ENCODE results near the gene RNF123.

RNF123 gene

GRCh38 chr3:49689046-49689907 lies at the start of gene RNF123, which contains the start of gene MST1:
Gene RNF123 (plus strand): TSS chr3:49689557. CDS start chr3:49691166, 1,609 bp downstream.
Gene MST1 (minus strand): TSS chr3:49689474. CDS start chr3:49688691, 783 bp downstream.
- DNase-seq (ENCODE audit: low read depth) = peak; percentile 91

DNA sequence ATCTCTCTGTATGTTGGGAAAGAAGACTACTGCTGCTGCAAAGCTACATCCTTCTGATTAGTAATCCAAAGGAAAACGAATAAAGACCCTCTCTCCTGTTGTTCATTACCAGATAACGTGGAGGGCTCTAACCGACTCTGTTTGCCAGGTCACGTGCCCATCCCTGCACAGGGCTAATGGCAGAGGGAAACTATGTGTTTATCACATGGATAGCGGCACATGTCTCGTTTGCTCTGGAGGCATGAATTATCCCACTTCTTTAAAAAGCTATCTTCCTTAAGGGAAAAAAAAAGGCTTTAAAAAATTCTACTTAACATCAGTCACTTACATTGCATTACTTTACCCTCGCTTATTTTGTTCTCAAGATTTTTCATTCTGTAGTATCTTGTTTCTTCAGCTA lies 48.1 kb upstream of the RNF123 start:
- no peak for DNase-seq (ENCODE audit: low read depth)

- no peak for DNase-seq (ENCODE audit: low read depth)
These were observed 47.2 kb upstream of the RNF123 start for GRCh38 chr3:49641921-49642707.

GRCh38 chr3:49642708-49643145 lies 46.6 kb upstream of the RNF123 start:
- no peak for DNase-seq (ENCODE audit: low read depth)

DNA sequence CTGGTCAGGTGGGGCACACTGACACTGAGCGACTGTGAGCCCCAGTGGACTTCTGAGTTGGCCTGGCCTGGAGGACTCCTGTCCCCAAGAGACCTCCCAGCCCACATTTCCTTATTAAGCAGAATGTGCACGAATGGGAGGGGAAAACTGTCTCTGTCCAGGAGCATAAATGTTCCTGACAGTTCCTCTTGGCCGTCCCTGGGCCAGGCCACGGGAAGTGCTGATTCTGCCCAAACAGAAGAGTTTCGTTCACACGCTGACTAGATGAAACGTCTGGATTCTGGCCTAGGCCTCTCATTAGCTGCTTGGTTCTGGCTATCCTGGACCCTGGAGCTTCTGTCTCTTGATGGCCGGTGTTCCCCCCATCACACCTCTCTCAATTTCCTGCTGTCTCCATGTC lies 44.7 kb upstream of the RNF123 start:
- no peak for DNase-seq (ENCODE audit: low read depth)

- DNase-seq (ENCODE audit: low read depth) = no peak
These were observed 43.1 kb upstream of the RNF123 start for GRCh38 chr3:49646236-49646635.

DNA sequence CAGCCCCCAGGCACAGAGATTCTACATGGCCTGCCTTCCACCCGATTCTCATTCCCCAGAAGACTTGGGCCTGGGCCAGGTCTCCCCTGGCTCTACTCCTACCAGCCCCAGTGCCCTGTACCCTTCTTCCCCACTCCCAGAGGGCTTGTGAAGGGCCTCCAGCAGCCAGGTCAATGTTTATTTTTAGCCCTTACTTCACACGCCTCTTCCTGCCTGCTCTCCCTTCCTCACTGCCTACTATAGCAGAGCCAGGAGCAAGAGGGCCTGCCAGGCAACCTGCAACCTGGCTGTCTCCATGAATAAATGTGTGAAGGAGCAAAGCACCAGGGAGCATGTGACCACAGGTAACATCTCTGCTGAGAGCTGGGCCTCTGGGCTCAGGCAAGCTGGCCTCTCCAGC lies 41.6 kb upstream of the RNF123 start:
- no peak for DNase-seq (ENCODE audit: low read depth)

DNA sequence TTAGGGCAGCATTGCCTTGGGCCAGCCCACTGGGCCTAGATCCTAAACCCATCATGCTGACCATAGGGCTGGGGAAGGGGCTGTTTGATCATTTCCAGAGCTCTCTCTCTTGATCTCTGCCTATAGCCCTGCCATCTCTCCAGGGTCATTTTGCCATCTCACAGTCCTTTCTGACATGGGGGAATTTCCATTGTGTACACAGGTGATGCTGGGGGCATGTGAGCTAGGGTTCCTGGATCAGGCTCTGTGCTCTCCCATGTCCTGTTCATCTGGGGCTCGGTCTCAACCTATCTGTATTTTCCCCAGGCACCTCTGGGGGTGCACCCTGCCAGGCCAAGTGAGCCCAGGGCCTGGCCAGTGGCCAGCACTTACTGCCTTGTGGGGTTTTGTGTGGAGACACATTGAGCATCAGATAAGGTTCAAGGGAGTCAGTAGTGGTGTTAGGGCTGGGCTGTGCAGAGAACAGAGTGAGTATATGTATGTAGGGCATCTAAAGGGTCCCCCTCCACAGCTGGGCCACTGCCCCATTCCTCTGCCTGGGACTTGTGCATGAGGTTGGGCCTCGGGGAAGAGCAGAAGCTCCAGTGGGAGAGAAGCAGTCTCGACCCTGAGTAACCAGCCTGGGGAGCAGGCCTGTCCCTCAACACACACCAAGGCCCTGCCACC lies 40.9 kb upstream of the RNF123 start:
- DNase-seq (ENCODE audit: low read depth) = no peak

DNA sequence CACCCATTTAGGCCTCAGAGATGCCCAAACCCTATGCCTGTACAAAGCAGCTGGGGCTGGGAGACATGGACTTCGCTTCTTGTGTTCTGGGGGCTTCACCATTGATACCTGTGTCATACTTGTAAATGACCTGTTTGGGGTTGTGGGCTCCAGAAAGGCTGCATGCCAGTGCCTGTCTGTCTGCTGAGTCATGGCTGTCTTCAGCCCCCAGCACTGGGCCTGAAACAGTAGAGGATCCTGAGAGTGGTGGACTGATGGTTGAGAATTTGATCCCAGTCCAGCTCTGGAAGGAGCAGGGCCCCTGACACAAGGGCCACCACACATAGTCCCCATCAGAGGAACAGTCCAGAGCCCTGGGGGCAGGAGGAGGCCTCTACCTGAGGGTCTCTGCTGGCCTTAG lies 39.8 kb upstream of the RNF123 start:
- no peak for DNase-seq (ENCODE audit: low read depth)

DNA sequence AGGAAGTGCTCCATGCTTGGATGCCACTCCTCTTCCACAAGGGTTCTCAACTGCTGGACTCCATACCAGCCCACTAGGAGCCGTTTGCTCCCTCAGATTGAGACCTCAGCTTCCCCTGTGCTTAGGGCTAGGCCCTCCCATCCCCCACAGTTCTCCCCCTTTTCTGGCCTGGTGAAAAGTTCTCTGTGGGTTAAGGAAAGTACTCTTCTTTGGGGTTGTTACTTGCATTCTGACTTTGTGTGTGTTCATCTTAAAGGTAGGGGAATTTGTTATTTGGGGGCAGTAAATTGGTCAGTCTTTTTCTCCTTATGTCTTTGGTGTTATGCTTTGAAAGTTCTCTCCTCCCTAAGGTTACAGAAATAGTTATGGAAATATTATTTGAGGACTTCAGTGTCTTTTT lies 39.2 kb upstream of the RNF123 start:
- DNase-seq (ENCODE audit: low read depth) = no peak

DNA sequence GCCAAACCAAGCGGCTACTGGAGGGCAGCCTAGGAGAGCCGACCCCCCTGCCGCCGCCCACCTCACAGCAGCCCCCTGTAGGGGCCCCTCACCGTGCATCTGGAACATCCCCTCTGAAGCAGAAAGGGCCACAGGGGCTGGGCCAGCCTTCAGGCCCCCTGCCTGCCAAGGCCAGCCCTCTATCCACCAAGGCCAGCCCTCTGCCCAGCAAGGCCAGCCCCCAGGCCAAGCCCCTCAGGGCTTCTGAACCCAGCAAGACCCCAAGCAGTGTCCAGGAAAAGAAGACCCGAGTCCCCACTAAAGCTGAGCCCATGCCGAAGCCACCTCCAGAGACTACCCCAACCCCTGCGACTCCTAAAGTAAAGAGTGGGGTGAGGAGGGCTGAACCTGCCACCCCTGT lies 38.7 kb upstream of the RNF123 start:
- no peak for DNase-seq (ENCODE audit: low read depth)

- DNase-seq (ENCODE audit: low read depth) = no peak
These were observed 37.0 kb upstream of the RNF123 start for GRCh38 chr3:49652218-49652902.

DNA sequence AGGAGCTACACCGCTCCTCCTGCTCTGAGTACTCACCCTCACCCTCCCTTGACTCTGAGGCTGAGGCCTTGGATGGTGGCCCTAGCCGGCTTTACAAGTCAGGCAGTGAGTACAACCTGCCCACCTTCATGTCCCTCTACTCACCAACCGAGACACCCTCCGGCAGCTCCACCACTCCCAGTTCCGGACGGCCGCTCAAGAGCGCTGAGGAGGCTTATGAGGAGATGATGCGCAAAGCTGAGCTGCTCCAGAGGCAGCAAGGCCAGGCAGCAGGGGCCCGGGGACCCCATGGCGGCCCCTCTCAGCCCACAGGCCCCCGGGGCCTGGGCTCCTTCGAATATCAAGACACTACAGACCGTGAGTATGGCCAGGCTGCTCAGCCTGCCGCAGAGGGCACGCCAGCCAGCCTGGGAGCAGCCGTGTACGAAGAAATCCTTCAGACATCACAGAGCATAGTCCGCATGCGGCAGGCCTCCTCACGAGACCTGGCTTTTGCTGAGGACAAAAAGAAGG lies 36.4 kb upstream of the RNF123 start:
- DNase-seq (ENCODE audit: low read depth) = no peak

DNA sequence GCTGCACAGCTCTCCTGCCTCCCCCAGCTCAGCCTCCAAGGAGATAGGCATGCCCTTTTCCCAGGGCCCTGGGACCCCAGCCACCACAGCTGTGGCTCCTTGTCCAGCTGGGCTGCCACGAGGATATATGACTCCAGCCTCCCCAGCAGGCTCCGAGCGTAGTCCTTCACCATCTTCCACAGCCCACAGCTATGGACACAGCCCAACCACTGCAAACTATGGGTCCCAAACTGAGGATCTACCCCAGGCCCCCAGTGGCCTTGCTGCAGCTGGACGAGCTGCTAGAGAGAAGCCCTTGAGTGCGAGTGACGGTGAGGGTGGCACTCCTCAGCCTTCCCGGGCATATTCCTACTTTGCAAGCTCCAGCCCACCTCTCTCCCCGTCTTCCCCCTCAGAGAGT lies 35.7 kb upstream of the RNF123 start:
- DNase-seq (ENCODE audit: low read depth) = no peak

DNA sequence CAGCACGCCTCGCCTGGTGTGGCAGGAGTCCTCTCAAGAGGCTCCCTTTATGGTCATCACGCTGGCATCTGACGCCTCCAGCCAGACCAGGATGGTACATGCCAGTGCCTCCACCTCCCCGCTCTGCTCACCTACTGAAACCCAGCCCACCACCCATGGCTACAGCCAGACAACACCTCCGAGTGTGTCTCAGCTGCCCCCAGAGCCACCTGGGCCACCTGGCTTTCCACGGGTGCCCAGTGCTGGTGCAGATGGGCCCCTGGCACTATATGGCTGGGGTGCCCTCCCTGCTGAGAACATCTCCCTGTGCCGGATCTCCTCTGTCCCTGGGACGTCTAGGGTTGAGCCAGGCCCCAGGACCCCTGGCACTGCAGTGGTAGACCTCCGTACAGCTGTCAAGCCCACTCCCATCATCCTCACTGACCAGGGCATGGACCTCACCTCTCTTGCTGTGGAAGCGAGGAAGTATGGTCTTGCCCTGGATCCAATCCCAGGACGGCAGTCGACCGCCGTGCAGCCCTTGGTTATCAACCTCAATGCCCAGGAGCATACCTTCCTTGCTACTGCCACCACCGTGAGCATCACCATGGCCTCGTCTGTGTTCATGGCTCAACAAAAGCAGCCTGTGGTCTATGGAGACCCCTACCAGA lies 35.1 kb upstream of the RNF123 start:
- no peak for DNase-seq (ENCODE audit: low read depth)

- no peak for DNase-seq (ENCODE audit: low read depth)
These were observed 34.3 kb upstream of the RNF123 start for GRCh38 chr3:49654955-49655556.

- no peak for DNase-seq (ENCODE audit: low read depth)
These were observed 33.5 kb upstream of the RNF123 start for GRCh38 chr3:49655731-49656285.

DNA sequence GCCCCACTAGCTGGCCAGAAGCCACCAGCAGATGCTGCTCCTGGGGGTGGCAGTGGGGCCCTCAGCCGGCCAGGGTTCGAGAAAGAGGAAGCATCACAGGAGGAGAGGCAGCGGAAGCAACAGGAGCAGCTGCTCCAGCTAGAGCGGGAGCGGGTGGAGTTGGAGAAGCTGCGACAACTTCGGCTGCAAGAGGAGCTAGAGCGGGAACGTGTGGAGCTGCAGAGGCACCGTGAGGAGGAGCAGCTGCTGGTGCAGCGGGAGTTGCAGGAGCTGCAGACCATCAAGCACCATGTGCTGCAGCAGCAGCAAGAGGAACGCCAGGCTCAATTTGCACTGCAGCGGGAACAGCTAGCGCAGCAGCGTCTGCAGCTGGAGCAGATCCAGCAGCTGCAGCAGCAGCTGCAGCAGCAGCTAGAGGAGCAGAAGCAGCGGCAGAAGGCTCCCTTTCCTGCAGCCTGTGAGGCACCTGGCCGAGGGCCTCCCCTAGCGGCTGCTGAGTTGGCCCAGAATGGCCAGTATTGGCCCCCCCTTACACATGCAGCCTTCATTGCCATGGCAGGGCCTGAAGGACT lies 32.7 kb upstream of the RNF123 start:
- DNase-seq (ENCODE audit: low read depth) = no peak

DNA sequence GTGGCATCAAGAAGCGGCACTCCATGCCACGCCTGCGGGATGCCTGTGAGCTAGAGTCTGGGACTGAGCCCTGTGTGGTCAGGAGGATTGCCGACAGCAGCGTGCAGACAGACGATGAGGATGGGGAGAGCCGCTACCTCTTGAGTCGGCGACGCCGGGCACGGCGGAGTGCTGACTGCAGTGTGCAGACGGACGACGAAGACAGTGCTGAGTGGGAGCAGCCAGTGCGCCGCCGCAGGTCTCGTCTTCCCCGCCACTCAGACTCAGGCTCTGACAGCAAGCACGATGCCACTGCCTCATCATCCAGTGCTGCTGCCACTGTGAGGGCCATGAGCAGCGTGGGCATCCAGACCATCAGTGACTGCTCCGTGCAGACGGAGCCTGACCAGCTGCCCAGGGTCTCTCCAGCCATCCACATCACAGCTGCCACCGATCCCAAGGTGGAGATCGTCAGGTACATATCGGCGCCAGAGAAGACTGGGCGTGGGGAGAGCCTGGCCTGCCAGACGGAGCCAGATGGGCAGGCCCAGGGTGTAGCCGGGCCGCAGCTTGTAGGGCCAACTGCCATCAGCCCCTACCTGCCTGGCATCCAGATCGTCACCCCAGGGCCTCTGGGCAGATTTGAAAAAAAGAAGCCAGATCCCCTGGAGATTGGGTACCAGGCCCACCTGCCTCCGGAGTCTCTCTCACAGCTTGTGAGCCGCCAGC lies 32.0 kb upstream of the RNF123 start:
- DNase-seq (ENCODE audit: low read depth) = no peak
